HEK293 (cell line): Measurements from ENCODE around the gene GLTP.

Source experiments
- CTCF ChIA-PET: fragments of 350-600 bp; formaldehyde crosslinking; extraction: SDS; loops from one replicate; lab custom pipeline; 2021; ENCODE audit warnings: antibody characterized with exemption; lab: Yijun Ruan, JAX
- POLR2A ChIA-PET: fragments of 300-600 bp; formaldehyde crosslinking; extraction: SDS; loops from one replicate; lab custom pipeline; 2020; ENCODE audit warnings: antibody characterized with exemption, inconsistent platforms; lab: Yijun Ruan, JAX
- H3K27ac ChIP-seq: fragments of 200-500 bp; sonication (Bioruptor generic); 2 replicates; pipeline ENCODE4 v1.5.1; 2014; ENCODE audit warnings: low read depth, low read length, control low read depth, inconsistent platforms; ENCODE audit errors: extremely low read depth
- H3K36me3 ChIP-seq, 2 experiments: fragments of 200-500 bp in 1 of 2; sonication (Bioruptor generic) in 1 of 2; 1 replicate in 1 of 2; 2 replicates in 1 of 2; pipeline ENCODE4 v1.5.1; 2014 to 2017; ENCODE audit warnings: inconsistent platforms in 2 of 2, low read length in 2 of 2; ENCODE audit not compliant: control insufficient read depth in 2 of 2, insufficient read depth in 1 of 2
- H3K4me1 ChIP-seq: fragments of 200-500 bp; sonication (Bioruptor generic); 2 replicates; pipeline ENCODE4 v1.5.1; 2014; ENCODE audit warnings: mild to moderate bottlenecking, low read length, inconsistent platforms; ENCODE audit not compliant: control insufficient read depth, insufficient read depth
- H3K4me3 ChIP-seq: 2 replicates; pipeline ENCODE4 v1.5.1; 2011; ENCODE audit warnings: low read depth, mild to moderate bottlenecking, control low read depth, low read length, moderate library complexity
- H3K9me3 ChIP-seq: fragments of 200-500 bp; sonication (Bioruptor generic); 2 replicates; pipeline ENCODE4 v1.5.1; 2014; ENCODE audit warnings: low read depth, low read length, inconsistent platforms; ENCODE audit not compliant: control insufficient read depth, insufficient read depth
- KLF7 ChIP-seq: fragments of 450-650 bp; formaldehyde crosslinking; IDR thresholded peaks from 2 replicates; pipeline ENCODE4 v1.5.1; 2016; ENCODE audit warnings: missing biosample characterization, missing genetic modification characterization, borderline replicate concordance
- MZF1 ChIP-seq: fragments of 450-650 bp; formaldehyde crosslinking; IDR thresholded peaks from 2 replicates; pipeline ENCODE4 v1.5.1; 2017; ENCODE audit warnings: missing biosample characterization, missing genetic modification characterization, borderline replicate concordance
- OSR2 ChIP-seq: fragments of 450-650 bp; formaldehyde crosslinking; IDR thresholded peaks from 2 replicates; pipeline ENCODE4 v1.5.1; 2016; ENCODE audit warnings: missing biosample characterization, missing genetic modification characterization
- OVOL3 ChIP-seq: fragments of 450-650 bp; formaldehyde crosslinking; IDR thresholded peaks from 2 replicates; pipeline ENCODE4 v1.5.1; 2016; ENCODE audit warnings: missing biosample characterization, missing genetic modification characterization
- REPIN1 ChIP-seq: fragments of 450-650 bp; formaldehyde crosslinking; IDR thresholded peaks from 2 replicates; pipeline ENCODE4 v1.5.1; 2017; ENCODE audit warnings: missing biosample characterization, missing genetic modification characterization, low read depth
- SCRT1 ChIP-seq: fragments of 450-650 bp; formaldehyde crosslinking; IDR thresholded peaks from 2 replicates; pipeline ENCODE4 v1.5.1; 2016; ENCODE audit warnings: missing biosample characterization, missing genetic modification characterization, borderline replicate concordance
- ZEB2 ChIP-seq: fragments of 450-650 bp; formaldehyde crosslinking; IDR thresholded peaks from 2 replicates; pipeline ENCODE4 v1.5.1; 2016; ENCODE audit warnings: missing biosample characterization, missing genetic modification characterization
- ZFP41 ChIP-seq: fragments of 450-650 bp; formaldehyde crosslinking; IDR thresholded peaks from 2 replicates; pipeline ENCODE4 v1.5.1; 2016; ENCODE audit warnings: missing biosample characterization, missing genetic modification characterization, borderline replicate concordance
- ZNF112 ChIP-seq: fragments of 450-650 bp; formaldehyde crosslinking; IDR thresholded peaks from 2 replicates; pipeline ENCODE4 v1.5.0; 2017; ENCODE audit warnings: missing biosample characterization, missing genetic modification characterization
- ZNF114 ChIP-seq: fragments of 450-650 bp; formaldehyde crosslinking; IDR thresholded peaks from 2 replicates; pipeline ENCODE4 v1.5.0; 2017; ENCODE audit warnings: missing biosample characterization, missing genetic modification characterization
- ZNF174 ChIP-seq: fragments of 450-650 bp; formaldehyde crosslinking; IDR thresholded peaks from 2 replicates; pipeline ENCODE4 v1.5.0; 2017; ENCODE audit warnings: missing biosample characterization, mild to moderate bottlenecking, missing genetic modification characterization
- ZNF175 ChIP-seq: fragments of 450-650 bp; formaldehyde crosslinking; IDR thresholded peaks from 2 replicates; pipeline ENCODE4 v1.5.1; 2016; ENCODE audit warnings: missing biosample characterization, missing genetic modification characterization
- ZNF529 ChIP-seq: fragments of 450-650 bp; formaldehyde crosslinking; IDR thresholded peaks from 2 replicates; pipeline ENCODE4 v1.5.1; 2017; ENCODE audit warnings: missing genetic modification characterization, missing biosample characterization; ENCODE audit not compliant: insufficient replicate concordance
- ZNF561 ChIP-seq: fragments of 450-650 bp; IDR thresholded peaks from 2 replicates; pipeline ENCODE4 v1.5.1; 2018; ENCODE audit warnings: missing biosample characterization, missing genetic modification characterization, borderline replicate concordance
- ZNF600 ChIP-seq: fragments of 450-650 bp; formaldehyde crosslinking; IDR thresholded peaks from 2 replicates; pipeline ENCODE4 v1.5.1; 2016; ENCODE audit warnings: missing biosample characterization, missing genetic modification characterization
- TF ChIP-seq, protein P1 (sequence below): fragments of 450-650 bp; formaldehyde crosslinking; IDR thresholded peaks from 2 replicates; pipeline ENCODE4 v1.5.1; 2016; ENCODE audit warnings: missing biosample characterization, missing genetic modification characterization
- TF ChIP-seq, protein P2 (sequence below): fragments of 450-650 bp; formaldehyde crosslinking; IDR thresholded peaks from 2 replicates; pipeline ENCODE4 v1.5.1; 2016; ENCODE audit warnings: missing biosample characterization, missing genetic modification characterization
- TF ChIP-seq, protein P3 (sequence below): fragments of 450-650 bp; formaldehyde crosslinking; IDR thresholded peaks from 2 replicates; pipeline ENCODE4 v1.5.1; 2016; ENCODE audit warnings: missing biosample characterization, missing genetic modification characterization, low read depth
- TF ChIP-seq, protein P4 (sequence below): fragments of 450-650 bp; formaldehyde crosslinking; IDR thresholded peaks from 2 replicates; pipeline ENCODE4 v1.5.1; 2016; ENCODE audit warnings: missing biosample characterization, missing genetic modification characterization
- TF ChIP-seq, protein P5 (sequence below): fragments of 450-650 bp; formaldehyde crosslinking; IDR thresholded peaks from 2 replicates; pipeline ENCODE4 v1.5.1; 2017; ENCODE audit warnings: missing biosample characterization, missing genetic modification characterization
- TF ChIP-seq, protein P6 (sequence below): fragments of 450-650 bp; formaldehyde crosslinking; IDR thresholded peaks from 2 replicates; pipeline ENCODE4; 2016; ENCODE audit warnings: missing biosample characterization, missing genetic modification characterization

GLTP gene

DNA sequence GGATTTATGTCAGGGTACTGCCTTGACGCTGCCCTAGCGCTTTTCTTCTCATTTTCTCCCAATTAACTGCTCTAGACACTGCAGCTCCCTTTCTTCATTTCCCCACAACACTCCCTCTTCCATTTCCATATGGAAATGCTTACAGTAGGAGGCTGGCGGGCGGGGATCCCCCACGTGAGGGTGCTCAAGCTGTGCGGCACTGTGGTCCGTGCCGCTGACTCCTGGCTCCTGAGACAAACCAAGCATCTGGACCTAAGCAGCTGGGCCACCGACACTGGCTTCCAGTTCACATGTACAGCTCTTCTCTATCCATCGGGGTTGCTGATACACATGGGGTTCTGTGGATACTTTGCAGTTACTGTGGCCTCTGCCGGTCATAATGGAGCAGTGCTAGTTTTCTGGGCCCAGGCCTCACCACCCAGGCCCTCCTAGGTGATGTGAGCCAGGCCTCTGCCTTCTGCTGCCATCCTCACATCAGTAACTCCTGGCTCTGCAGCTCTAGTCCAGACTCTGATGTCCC, 40.0 kb upstream of the GLTP start:
- POLR2A ChIA-PET: no interaction called here
- peaks cover 13 to 39% of the 10 kb centered on the region in 2 experiments for H3K36me3 ChIP-seq
- no peak overlapping the region for H3K4me3 ChIP-seq
- TF ChIP-seq ZFP41 (no peak), REPIN1 (tag by site-specific recombination) (no peak), SCRT1 (tag by site-specific recombination) (no peak)
- TF ChIP-seq, protein P1, sequence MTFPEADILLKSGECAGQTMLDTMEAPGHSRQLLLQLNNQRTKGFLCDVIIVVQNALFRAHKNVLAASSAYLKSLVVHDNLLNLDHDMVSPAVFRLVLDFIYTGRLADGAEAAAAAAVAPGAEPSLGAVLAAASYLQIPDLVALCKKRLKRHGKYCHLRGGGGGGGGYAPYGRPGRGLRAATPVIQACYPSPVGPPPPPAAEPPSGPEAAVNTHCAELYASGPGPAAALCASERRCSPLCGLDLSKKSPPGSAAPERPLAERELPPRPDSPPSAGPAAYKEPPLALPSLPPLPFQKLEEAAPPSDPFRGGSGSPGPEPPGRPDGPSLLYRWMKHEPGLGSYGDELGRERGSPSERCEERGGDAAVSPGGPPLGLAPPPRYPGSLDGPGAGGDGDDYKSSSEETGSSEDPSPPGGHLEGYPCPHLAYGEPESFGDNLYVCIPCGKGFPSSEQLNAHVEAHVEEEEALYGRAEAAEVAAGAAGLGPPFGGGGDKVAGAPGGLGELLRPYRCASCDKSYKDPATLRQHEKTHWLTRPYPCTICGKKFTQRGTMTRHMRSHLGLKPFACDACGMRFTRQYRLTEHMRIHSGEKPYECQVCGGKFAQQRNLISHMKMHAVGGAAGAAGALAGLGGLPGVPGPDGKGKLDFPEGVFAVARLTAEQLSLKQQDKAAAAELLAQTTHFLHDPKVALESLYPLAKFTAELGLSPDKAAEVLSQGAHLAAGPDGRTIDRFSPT (tag by site-specific recombination): no peak
- no peaks in the 10 kb centered on the region for H3K4me1 ChIP-seq
- CTCF ChIA-PET: interaction anchor here (1.3 to 1.7 kb wide), 2 partner anchors 10 to 14 kb away, joined by 3 to 9 read pairs; no protein-coding TSS in a partner anchor
- no peaks in the 10 kb centered on the region for H3K9me3 ChIP-seq
- no peak overlapping the region for H3K27ac ChIP-seq

DNA sequence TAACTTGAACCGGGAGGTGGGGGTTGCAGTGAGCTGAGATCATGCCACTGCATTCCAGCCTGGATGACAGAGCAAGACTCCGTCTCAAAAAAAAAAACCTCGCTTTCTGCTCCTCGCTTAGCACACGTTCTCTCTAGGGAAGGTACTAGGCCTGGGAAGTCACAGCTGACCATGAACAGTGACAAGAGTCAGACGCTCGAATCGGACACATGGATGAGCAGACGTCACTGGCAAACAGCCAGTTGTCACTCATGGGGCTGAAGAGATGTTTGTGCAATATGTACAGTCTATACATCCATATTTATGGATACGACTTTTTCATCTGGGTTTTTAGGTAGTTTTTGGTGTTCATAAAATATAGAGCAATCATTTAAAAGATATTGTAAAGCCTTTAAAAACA, 39.1 kb upstream of the GLTP start:
- H3K27ac ChIP-seq: no peak overlapping the region
- H3K36me3 ChIP-seq: peaks cover 16 to 47% of the 10 kb centered on the region in 2 experiments
- no peak overlapping the region for H3K4me3 ChIP-seq
- CTCF ChIA-PET: interaction anchor here (1.3 to 1.7 kb wide), 2 partner anchors 9 to 13 kb away, joined by 3 to 9 read pairs; no protein-coding TSS in a partner anchor
- H3K9me3 ChIP-seq: no peaks in the 10 kb centered on the region
- TF ChIP-seq OVOL3 (tag by site-specific recombination) (no peak), ZNF529 (tag by site-specific recombination) (no peak), ZNF114 (no peak), MZF1 (no peak), OSR2 (tag by site-specific recombination) (no peak), ZEB2 (tag by site-specific recombination) (no peak), ZNF112 (no peak), ZNF561 (tag by site-specific recombination) (no peak), ZNF174 (no peak), ZNF175 (tag by site-specific recombination) (no peak), ZNF600 (no peak), KLF7 (tag by site-specific recombination) (no peak)
- TF ChIP-seq, protein P2, sequence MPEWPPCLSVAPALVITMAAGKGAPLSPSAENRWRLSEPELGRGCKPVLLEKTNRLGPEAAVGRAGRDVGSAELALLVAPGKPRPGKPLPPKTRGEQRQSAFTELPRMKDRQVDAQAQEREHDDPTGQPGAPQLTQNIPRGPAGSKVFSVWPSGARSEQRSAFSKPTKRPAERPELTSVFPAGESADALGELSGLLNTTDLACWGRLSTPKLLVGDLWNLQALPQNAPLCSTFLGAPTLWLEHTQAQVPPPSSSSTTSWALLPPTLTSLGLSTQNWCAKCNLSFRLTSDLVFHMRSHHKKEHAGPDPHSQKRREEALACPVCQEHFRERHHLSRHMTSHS (tag by site-specific recombination): no peak
- TF ChIP-seq, protein P3, sequence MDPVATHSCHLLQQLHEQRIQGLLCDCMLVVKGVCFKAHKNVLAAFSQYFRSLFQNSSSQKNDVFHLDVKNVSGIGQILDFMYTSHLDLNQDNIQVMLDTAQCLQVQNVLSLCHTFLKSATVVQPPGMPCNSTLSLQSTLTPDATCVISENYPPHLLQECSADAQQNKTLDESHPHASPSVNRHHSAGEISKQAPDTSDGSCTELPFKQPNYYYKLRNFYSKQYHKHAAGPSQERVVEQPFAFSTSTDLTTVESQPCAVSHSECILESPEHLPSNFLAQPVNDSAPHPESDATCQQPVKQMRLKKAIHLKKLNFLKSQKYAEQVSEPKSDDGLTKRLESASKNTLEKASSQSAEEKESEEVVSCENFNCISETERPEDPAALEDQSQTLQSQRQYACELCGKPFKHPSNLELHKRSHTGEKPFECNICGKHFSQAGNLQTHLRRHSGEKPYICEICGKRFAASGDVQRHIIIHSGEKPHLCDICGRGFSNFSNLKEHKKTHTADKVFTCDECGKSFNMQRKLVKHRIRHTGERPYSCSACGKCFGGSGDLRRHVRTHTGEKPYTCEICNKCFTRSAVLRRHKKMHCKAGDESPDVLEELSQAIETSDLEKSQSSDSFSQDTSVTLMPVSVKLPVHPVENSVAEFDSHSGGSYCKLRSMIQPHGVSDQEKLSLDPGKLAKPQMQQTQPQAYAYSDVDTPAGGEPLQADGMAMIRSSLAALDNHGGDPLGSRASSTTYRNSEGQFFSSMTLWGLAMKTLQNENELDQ (tag by site-specific recombination): no peak
- TF ChIP-seq, protein P4, sequence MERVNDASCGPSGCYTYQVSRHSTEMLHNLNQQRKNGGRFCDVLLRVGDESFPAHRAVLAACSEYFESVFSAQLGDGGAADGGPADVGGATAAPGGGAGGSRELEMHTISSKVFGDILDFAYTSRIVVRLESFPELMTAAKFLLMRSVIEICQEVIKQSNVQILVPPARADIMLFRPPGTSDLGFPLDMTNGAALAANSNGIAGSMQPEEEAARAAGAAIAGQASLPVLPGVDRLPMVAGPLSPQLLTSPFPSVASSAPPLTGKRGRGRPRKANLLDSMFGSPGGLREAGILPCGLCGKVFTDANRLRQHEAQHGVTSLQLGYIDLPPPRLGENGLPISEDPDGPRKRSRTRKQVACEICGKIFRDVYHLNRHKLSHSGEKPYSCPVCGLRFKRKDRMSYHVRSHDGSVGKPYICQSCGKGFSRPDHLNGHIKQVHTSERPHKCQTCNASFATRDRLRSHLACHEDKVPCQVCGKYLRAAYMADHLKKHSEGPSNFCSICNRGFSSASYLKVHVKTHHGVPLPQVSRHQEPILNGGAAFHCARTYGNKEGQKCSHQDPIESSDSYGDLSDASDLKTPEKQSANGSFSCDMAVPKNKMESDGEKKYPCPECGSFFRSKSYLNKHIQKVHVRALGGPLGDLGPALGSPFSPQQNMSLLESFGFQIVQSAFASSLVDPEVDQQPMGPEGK (tag by site-specific recombination): no peak
- TF ChIP-seq, protein P5, sequence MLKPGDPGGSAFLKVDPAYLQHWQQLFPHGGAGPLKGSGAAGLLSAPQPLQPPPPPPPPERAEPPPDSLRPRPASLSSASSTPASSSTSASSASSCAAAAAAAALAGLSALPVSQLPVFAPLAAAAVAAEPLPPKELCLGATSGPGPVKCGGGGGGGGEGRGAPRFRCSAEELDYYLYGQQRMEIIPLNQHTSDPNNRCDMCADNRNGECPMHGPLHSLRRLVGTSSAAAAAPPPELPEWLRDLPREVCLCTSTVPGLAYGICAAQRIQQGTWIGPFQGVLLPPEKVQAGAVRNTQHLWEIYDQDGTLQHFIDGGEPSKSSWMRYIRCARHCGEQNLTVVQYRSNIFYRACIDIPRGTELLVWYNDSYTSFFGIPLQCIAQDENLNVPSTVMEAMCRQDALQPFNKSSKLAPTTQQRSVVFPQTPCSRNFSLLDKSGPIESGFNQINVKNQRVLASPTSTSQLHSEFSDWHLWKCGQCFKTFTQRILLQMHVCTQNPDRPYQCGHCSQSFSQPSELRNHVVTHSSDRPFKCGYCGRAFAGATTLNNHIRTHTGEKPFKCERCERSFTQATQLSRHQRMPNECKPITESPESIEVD: no peak
- TF ChIP-seq, protein P6, sequence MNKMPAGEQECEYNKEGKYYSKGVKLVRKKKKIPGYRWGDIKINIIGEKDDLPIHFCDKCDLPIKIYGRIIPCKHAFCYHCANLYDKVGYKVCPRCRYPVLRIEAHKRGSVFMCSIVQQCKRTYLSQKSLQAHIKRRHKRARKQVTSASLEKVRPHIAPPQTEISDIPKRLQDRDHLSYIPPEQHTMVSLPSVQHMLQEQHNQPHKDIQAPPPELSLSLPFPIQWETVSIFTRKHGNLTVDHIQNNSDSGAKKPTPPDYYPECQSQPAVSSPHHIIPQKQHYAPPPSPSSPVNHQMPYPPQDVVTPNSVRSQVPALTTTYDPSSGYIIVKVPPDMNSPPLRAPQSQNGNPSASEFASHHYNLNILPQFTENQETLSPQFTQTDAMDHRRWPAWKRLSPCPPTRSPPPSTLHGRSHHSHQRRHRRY (tag by site-specific recombination): no peak
- POLR2A ChIA-PET: no interaction called here
- no peaks in the 10 kb centered on the region for H3K4me1 ChIP-seq
